IPS-20b (cell line): Measurements from ENCODE around the gene MALAT1.

Experiments
- H3K27ac ChIP-seq: one replicate; pipeline ENCODE4 v1.5.1; 2013; ENCODE audit warnings: low read length
- H3K27me3 ChIP-seq: 2 replicates; pipeline ENCODE4 v1.6.1; 2013; ENCODE audit warnings: mild to moderate bottlenecking, low read length, inconsistent platforms; ENCODE audit not compliant: insufficient read depth
- H3K36me3 ChIP-seq: 2 replicates; pipeline ENCODE4 v1.6.1; 2013; ENCODE audit warnings: low read depth, mild to moderate bottlenecking, inconsistent platforms, low read length, moderate library complexity; ENCODE audit not compliant: insufficient read depth
- H3K4me1 ChIP-seq: 2 replicates; pipeline ENCODE4 v1.6.1; 2013; ENCODE audit warnings: mild to moderate bottlenecking, control low read depth, inconsistent platforms, low read length, moderate library complexity; ENCODE audit not compliant: insufficient read depth
- H3K4me3 ChIP-seq: 2 replicates; pipeline ENCODE4 v1.5.1; 2013; ENCODE audit warnings: mild to moderate bottlenecking, low read length, inconsistent platforms
- H3K9ac ChIP-seq: 2 replicates; pipeline ENCODE4 v1.6.1; 2013; ENCODE audit warnings: low read depth, mild to moderate bottlenecking, inconsistent platforms, low read length, moderate library complexity
- H3K9me3 ChIP-seq: 2 replicates; pipeline ENCODE4 v1.6.1; 2013; ENCODE audit warnings: mild to moderate bottlenecking, low read depth, low read length, inconsistent platforms; ENCODE audit not compliant: insufficient read depth

The MALAT1 gene

DNA sequence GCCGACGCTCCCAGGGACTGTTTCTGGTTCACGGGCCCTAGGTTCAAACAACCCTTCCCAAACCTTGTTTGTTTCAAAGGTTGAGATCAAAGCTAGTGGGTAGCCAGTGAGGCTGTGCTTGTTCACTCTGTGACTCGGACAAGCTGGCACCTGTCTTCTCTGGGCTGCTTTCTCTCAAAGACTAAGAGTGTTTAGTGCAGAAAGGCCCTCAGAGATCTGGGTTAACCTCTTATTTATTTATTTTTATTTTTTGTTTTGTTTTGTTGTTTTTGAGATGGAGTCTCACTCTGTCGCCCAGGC, 13.0 kb upstream of the MALAT1 start:
- Histone ChIP-seq H3K36me3 (no peaks in the 10 kb centered on the region), H3K9me3 (no peaks in the 10 kb centered on the region), H3K27ac (no peak overlapping the region), H3K9ac (peak overlapping the region; percentile 72; the same call in 1 of the 2 replicates), H3K4me1 (peaks cover 43% of the 10 kb centered on the region), H3K4me3 (peak overlapping the region; percentile 37; the same call in 1 of the 2 replicates), H3K27me3 (no peaks in the 10 kb centered on the region)

DNA sequence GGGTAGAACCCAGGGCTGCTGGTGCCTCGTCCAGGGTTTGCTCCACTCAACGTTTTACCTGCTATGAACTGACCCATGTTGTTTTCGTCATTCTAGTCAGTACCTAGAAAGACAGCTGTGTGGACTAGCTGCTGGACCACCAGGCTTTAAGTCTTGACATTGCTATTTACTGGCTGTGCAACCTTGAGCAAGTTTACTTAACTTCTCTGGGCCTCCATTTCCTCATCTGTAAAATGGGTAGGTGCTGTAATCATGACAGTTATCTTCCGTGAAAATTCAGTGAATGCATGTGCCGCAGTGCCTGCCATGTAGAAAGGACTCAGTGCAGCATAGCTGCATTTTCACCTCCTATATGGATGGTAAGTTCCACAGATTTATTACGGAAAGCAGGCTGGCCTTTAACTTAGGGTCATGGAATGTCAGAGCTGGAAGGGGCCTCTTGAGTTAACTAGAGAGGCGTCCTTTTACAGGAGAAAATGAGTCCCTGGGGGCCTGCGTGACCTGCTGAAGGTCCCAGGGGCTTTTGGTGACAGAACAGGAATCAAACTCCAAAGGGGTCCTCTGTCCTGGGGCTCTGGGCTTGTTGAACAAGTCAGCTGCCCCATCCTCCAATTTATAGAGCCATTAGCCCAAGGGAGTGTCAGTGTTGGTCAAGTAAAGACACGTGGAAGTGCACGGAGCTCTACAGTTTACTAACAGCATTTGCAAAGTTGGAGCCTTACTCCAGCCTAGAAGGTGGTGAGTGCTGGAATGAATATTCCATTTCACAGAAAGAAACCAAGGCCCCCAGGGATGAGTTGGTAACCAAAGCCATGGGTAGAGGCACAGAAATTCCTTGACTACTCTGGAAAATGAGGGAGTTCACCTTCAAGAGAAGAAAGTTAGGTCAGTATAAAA, 12.0 kb upstream of the MALAT1 start:
- H3K9me3 ChIP-seq, result no peaks in the 10 kb centered on the region
- no peaks in the 10 kb centered on the region for H3K36me3 ChIP-seq
- H3K9ac ChIP-seq, result peak overlapping the region; percentile 65; the same call in 1 of the 2 replicates
- peak overlapping the region; percentile 69 for H3K27ac ChIP-seq
- no peaks in the 10 kb centered on the region for H3K27me3 ChIP-seq
- H3K4me3 ChIP-seq, result no peak overlapping the region; the same call in 1 of the 2 replicates
- peaks cover 47% of the 10 kb centered on the region for H3K4me1 ChIP-seq

DNA sequence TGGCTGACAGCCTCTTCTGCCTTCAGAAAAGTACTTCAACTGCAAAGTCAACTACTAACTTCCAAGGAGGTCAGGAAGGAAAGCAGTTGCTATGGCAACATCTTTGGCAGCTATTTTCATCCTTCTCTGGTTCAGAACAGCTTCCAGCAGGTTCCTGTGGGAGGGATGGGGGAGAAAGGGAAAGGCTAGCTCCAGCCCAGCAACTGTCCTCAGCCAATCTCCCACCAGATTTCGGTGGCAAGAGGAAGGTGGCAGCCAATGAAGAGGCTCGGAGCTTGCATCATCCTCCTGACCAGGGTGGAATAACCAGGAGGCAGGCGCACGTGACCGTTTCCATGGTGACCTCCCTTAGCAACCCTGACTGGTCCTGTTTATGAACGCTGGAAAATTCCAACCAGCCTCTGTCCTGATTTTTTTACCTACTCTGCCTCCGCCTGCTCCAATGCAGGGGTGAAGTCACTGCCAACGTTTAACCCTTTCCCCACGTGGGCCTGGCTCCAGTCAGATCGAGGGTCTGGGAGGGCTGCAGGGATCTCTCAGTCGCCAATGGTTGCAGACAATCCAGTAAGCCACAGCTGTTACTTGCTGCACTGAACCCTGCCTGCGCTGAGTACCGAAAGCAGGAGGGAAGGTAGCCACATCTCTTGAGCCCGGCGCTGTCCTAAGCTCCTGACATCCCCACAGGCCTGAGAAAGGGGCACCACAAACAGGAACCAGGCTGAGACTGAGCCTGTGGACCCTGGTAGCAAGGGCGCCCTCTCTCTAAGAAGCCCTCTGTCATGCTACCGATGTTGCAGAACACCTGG, 11.2 kb upstream of the MALAT1 start:
- Histone ChIP-seq H3K4me3 (peak overlapping the region; percentile 57), H3K4me1 (peaks cover 55% of the 10 kb centered on the region), H3K9ac (peak overlapping the region; percentile 84; the same call in 1 of the 2 replicates)

DNA sequence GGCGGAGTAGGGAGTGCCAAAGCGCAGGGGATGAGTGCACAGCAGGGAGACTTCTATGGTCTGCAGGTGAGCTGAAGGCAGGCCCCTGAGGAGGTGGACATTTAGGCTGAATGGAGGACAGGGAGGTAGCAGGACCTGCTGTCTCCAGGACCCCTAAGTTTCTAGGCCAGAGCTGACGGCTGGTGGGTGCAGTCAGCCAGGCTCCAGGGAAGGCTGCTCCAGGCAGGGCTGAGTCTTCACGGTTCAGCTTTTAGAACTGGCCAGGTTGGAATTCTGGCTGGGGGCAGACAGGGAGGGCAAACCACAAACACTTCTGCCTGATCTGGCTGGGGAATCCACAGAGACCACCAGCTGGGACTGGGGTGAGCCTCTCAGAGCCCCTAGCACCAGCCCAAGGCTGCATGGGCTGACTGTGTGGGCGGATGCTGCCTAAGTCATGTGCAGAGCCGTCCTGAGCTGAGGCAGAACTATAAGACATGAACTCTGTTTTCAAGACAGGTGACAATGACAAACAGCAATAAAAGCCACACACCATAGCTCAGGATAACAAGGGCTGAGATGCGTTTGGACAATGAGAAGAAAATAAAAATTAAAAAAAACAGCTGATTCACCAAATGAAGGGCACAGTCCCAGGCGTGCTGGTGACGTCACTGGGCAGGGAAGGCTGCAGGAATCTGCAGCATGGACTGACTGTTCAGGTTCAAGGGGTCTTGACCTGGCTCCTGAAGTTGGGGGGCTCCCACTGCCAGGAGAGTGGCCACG, 10.4 kb upstream of the MALAT1 start:
- peak overlapping the region; percentile 84; the same call in 1 of the 2 replicates for H3K9ac ChIP-seq
- H3K4me1 ChIP-seq, result peaks cover 63% of the 10 kb centered on the region
- peak overlapping the region; percentile 91 for H3K27ac ChIP-seq
- peak overlapping the region; percentile 57; the same call in 1 of the 2 replicates for H3K4me3 ChIP-seq
- no peaks in the 10 kb centered on the region for H3K27me3 ChIP-seq
- no peaks in the 10 kb centered on the region for H3K9me3 ChIP-seq
- no peaks in the 10 kb centered on the region for H3K36me3 ChIP-seq

More for the DNA sequence above, 11.2 kb upstream of the MALAT1 start:
- no peaks in the 10 kb centered on the region for H3K27me3 ChIP-seq
- peak overlapping the region; percentile 91 for H3K27ac ChIP-seq
- no peaks in the 10 kb centered on the region for H3K9me3 ChIP-seq
- H3K36me3 ChIP-seq, result no peaks in the 10 kb centered on the region

DNA sequence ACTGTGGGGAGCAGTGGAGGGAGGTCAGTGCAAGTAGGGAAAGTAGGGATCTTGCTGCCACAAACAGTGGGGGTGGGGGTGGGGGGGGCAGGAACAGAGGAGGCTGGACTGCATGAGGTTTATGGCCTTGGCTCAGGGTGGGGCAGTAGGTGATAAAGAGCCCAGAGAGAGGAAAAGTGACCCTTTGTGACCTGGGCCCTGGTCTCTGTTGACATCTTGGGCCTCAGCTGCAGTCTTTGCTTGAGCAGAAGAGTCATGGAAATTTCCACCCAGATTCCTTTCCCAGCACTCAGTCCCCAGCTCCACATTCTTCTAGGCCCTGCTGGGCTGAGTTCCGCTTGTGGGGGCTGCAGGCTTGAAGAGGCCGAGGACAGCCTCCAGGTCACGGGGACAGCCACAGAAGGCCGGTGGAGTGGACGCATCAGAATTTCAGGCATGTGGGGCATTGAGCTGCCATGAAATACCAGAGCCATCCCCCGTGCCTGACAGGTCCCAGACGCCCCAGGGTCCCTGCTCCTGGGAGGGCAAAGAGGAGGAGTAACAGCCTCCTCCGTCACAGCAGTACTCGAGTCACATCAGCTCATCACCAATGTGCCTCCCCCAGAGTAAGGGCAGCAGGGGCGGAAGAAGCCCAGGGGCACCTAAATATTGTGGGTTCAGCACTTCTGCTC, 9.7 kb upstream of the MALAT1 start:
- H3K4me3 ChIP-seq, result peak overlapping the region; percentile 57; the same call in 1 of the 2 replicates
- H3K9me3 ChIP-seq, result no peaks in the 10 kb centered on the region
- H3K9ac ChIP-seq, result peak overlapping the region; percentile 84; the same call in 1 of the 2 replicates
- no peaks in the 10 kb centered on the region for H3K36me3 ChIP-seq
- peak overlapping the region; percentile 91 for H3K27ac ChIP-seq
- H3K27me3 ChIP-seq, result no peaks in the 10 kb centered on the region
- H3K4me1 ChIP-seq, result peaks cover 66% of the 10 kb centered on the region

DNA sequence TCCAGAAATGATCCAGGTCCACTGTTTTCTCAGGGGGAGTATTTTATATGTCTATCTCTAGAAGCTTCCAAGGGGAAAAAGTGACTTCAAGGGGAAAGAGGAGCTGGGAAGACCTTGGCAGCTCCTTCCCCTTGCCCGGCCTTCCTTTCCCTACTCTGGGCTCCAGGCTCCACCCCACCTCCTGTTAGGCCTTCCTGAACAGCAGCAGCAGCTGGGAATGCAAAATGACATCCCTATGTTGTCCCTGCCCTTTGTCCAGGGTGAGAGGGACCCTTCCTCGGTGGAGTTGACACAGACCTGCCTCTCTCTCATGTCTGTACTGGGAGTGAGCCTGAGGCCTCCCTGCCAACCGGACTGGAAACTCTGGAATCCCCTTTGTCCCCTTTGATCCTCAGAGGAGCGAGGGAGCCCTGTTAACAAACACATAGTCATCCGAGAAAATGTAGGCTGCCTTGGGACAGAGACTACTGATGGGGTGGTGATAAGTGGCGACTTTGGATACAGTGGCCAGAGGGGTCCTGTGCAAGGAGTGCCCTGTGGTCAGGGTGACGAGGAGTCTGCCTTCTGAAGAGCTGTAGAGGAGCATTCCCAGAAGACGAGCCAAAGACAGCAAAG, 9.0 kb upstream of the MALAT1 start:
- Histone ChIP-seq H3K9me3 (no peaks in the 10 kb centered on the region), H3K4me1 (peaks cover 66% of the 10 kb centered on the region), H3K36me3 (no peaks in the 10 kb centered on the region), H3K4me3 (peak overlapping the region; percentile 20; the same call in 1 of the 2 replicates), H3K27me3 (no peaks in the 10 kb centered on the region), H3K9ac (peak overlapping the region; percentile 84; the same call in 1 of the 2 replicates), H3K27ac (peak overlapping the region; percentile 91)

DNA sequence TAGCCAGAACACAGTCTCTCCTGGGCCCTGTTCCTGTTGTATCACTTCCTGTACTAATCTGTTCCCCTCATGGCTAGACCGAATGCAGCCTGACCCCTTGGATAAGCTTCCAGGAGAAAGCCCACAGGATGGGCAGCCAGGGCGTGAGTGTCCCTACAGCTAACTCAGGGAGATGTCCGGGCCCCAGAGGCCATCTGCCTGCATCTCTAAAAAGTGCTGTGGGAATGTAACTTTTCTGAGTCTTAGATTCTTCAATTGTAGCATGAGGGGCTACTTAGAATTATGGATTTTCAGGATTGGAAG, 7.7 kb upstream of the MALAT1 start:
- H3K36me3 ChIP-seq, result no peaks in the 10 kb centered on the region
- H3K27ac ChIP-seq, result no peak overlapping the region
- H3K27me3 ChIP-seq, result no peaks in the 10 kb centered on the region
- H3K4me1 ChIP-seq, result peaks cover 60% of the 10 kb centered on the region
- H3K4me3 ChIP-seq, result no peak overlapping the region
- H3K9me3 ChIP-seq, result no peaks in the 10 kb centered on the region
- no peak overlapping the region for H3K9ac ChIP-seq

DNA sequence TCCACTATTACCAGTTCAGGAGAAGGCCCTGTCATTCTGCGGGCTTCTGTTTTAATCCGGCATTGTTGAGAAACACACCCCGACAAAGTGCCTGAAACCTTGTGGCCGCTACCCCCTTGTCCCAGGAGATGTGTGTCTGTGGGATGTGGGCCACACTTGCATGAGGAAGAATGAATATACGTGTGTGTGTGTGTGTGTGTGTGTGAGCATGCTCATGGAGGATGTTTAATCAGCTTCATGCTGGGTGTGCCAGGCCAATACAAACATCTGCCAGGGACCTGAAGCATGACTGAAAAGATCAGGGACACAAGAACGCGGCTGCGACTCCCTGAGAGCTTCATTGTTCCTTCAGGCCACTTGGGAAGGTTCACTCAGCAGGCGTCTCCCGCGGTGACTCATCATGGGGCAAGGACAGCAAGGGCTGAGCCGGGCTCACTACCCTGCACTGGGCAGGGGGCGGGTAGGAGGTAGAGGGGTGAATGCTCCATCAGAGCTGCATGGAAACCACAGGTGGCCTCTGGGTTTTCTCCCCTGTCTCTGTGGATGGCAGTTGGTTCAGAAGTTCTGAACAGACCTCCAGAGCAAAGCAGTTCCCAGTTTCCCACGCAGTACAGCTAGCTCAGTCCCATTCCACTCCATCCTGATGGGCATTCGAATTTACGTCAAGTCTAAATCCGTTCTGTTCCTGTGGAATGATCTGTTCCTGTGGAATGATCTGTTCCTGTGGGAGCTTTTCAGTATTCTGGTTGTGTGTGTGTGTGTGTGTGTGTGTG, 7.0 kb upstream of the MALAT1 start:
- Histone ChIP-seq H3K27me3 (no peaks in the 10 kb centered on the region), H3K4me3 (no peak overlapping the region), H3K4me1 (peaks cover 61% of the 10 kb centered on the region), H3K27ac (no peak overlapping the region), H3K36me3 (no peaks in the 10 kb centered on the region), H3K9ac (peak overlapping the region; percentile 51; the same call in 1 of the 2 replicates), H3K9me3 (no peaks in the 10 kb centered on the region)

DNA sequence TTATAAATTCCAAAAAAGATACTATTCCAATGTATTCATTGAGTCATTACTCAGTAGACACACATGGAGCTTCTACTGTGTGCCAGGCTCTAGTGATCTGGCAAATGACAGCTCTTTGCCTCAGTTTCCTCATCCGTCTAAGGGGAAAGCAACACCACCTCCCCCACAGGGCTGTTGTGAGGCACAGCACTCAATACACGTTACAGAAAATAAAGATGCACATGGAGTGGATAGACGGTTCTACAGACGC, 6.5 kb upstream of the MALAT1 start:
- Histone ChIP-seq H3K9me3 (no peaks in the 10 kb centered on the region), H3K27ac (no peak overlapping the region), H3K4me3 (no peak overlapping the region), H3K36me3 (no peaks in the 10 kb centered on the region), H3K27me3 (no peaks in the 10 kb centered on the region), H3K9ac (peak overlapping the region; percentile 51; the same call in 1 of the 2 replicates), H3K4me1 (peaks cover 59% of the 10 kb centered on the region)

DNA sequence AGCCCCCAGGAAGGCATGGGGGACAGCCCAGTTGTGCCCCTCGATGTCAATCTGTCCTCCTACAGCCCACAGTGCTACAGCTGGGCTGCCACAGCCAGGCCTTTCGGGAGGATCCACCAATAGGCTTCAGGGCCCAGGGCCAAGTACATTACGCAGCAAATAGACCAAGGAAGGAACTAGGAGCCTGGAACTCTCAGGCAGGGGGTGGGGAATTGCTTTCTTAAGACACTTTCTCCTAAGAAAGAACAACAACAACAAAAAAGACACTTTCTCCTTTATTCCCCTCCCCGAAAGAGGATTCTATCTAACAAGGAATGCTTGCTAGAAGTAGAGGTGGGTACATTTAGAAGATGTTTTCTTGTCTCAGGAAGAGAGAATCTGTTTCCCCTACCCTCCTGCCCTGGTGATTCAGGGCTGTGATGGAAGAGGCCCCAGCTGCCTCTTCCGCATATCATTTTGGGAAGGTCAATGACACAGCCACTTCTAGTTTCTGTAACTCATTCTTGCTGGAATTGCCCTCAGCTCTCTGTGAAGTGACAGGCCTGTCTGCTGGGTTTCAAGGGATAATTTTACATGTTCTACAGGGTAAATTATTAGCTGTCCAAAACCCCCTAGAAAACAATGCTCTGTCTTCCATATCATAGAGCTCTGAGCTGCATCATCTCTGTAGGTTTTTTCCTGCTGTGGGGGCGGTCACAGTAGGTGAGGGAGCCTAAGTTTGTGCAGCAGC, 6.0 kb upstream of the MALAT1 start:
- Histone ChIP-seq H3K4me3 (no peak overlapping the region), H3K27me3 (no peaks in the 10 kb centered on the region), H3K36me3 (no peaks in the 10 kb centered on the region), H3K27ac (no peak overlapping the region), H3K4me1 (peaks cover 58% of the 10 kb centered on the region), H3K9ac (peak overlapping the region; percentile 20; the same call in 1 of the 2 replicates), H3K9me3 (no peaks in the 10 kb centered on the region)
